Stomach smooth muscle (tissue), 2 donors: Measurements from ENCODE around the gene LGALS13.

Experiments
- H3K27ac ChIP-seq: one replicate; pipeline ENCODE4 v1.7.0; 2013; ENCODE audit warnings: mild to moderate bottlenecking, low read length, inconsistent platforms
- H3K27me3 ChIP-seq, 2 donors: one replicate each; pipeline ENCODE4 v1.7.0; 2013; ENCODE audit warnings: low read length in 2 of 2; ENCODE audit not compliant: insufficient read depth in 2 of 2, control insufficient read depth in 1 of 2
- H3K36me3 ChIP-seq, 2 donors: one replicate each; pipeline ENCODE4 v1.7.0; 2013; ENCODE audit warnings: low read length in 2 of 2; ENCODE audit not compliant: control insufficient read depth in 2 of 2, insufficient read depth in 2 of 2
- H3K4me1 ChIP-seq: one replicate; pipeline ENCODE4 v1.7.0; 2013; ENCODE audit warnings: low read length; ENCODE audit not compliant: control insufficient read depth, insufficient read depth
- H3K4me3 ChIP-seq, 2 donors: one replicate each; pipeline ENCODE4 v1.7.0; 2013; ENCODE audit warnings: low read length in 2 of 2
- H3K9ac ChIP-seq, 2 donors: one replicate each; pipeline ENCODE4 v1.7.0; 2013; ENCODE audit warnings: low read length in 2 of 2, mild to moderate bottlenecking in 1 of 2
- H3K9me3 ChIP-seq, 2 donors: one replicate each; pipeline ENCODE4 v1.7.0; 2013; ENCODE audit warnings: low read length in 2 of 2; ENCODE audit not compliant: control insufficient read depth in 2 of 2
- donor health status: healthy.
- donor health status: Pancreatic carcinoma.

The LGALS13 gene

GRCh38 chr19:39582891-39583625 is 19.3 kb upstream of the LGALS13 start:
- Histone ChIP-seq H3K9me3 (peaks cover 0 to 3% of the 10 kb centered on the region in 2 donors), H3K4me1 (no peaks in the 10 kb centered on the region), H3K9ac (no peak overlapping the region), H3K4me3 (no peak overlapping the region), H3K27ac (no peak overlapping the region), H3K27me3 (peaks cover 5 to 8% of the 10 kb centered on the region in 2 donors), H3K36me3 (no peaks in the 10 kb centered on the region)

DNA sequence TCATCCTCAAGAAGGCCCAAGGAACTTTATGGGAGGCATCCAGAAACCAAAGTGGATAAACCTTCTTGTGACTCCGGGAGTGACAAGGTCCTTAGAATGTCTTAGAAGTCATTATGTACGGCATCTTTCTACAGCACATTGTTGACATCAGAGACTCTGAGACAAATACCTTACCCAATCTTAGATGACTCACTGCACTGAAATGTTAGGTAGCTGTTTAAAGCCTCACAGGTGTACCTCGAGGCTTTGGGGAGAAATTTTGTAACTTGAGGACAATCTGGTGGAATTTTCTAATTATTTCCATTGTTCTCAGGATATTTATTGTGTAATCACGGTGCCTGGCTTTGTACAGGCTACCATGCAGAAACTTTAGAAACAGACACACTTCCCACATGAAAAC is 14.8 kb upstream of the LGALS13 start:
- no peaks in the 10 kb centered on the region for H3K9me3 ChIP-seq
- no peaks in the 10 kb centered on the region for H3K4me1 ChIP-seq
- peaks cover 3 to 7% of the 10 kb centered on the region in 2 donors for H3K27me3 ChIP-seq
- no peak overlapping the region for H3K27ac ChIP-seq
- H3K9ac ChIP-seq, result no peak overlapping the region
- no peak overlapping the region for H3K4me3 ChIP-seq
- no peaks in the 10 kb centered on the region for H3K36me3 ChIP-seq

DNA sequence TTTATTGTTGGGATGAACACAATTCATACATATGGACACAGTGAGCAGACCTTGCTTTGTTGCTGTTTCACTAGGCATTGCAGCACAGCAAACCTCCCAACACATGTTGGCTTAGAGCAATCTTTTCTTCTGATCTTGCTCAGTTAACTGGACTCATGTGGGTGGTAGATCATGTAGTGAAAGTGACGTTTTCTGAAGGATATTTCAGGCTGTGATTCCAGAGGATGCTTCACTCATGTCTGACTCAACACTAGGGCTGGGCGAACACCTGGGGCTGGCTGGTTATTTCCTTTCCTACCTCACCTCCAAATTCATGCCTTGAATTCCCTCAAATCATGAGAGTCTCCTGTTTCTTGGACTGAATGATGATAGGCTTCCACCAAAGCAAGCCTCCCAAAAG is 14.3 kb upstream of the LGALS13 start:
- H3K4me3 ChIP-seq, result no peak overlapping the region
- no peaks in the 10 kb centered on the region for H3K9me3 ChIP-seq
- no peak overlapping the region for H3K27ac ChIP-seq
- H3K4me1 ChIP-seq, result no peaks in the 10 kb centered on the region
- peaks cover 3 to 5% of the 10 kb centered on the region in 2 donors for H3K27me3 ChIP-seq
- H3K9ac ChIP-seq, result no peak overlapping the region
- H3K36me3 ChIP-seq, result no peaks in the 10 kb centered on the region

GRCh38 chr19:39590265-39590664 is 12.1 kb upstream of the LGALS13 start:
- no peak overlapping the region for H3K27ac ChIP-seq
- H3K4me3 ChIP-seq, result no peak overlapping the region
- no peaks in the 10 kb centered on the region for H3K4me1 ChIP-seq
- H3K36me3 ChIP-seq, result no peaks in the 10 kb centered on the region
- H3K27me3 ChIP-seq, result peaks cover 3% of the 10 kb centered on the region in 2 donors
- no peak overlapping the region for H3K9ac ChIP-seq
- peaks cover 0 to under 1% of the 10 kb centered on the region in 2 donors for H3K9me3 ChIP-seq

DNA sequence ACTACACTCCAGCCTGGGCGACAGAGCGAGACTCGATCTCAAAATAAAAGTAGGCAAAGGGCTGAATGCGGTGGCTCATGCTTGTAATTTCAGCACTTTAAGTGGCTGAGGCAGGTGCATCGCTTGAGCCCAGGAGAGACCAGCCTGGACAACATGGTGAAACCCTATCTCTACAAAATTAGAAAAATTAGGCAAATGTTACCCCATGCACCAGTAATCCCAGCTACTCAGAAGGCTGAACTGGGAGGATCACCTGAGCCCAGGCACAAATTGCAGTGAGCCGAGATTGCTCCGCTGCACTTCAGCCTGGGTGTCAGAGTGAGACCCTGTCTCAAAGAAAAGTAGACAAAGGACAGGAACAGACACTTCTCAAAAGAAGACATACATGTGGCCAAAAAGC is 9.9 kb upstream of the LGALS13 start:
- H3K4me1 ChIP-seq, result no peaks in the 10 kb centered on the region
- peaks cover 0 to 3% of the 10 kb centered on the region in 2 donors for H3K9me3 ChIP-seq
- peaks cover 3% of the 10 kb centered on the region in 2 donors for H3K27me3 ChIP-seq
- no peak overlapping the region for H3K9ac ChIP-seq
- no peaks in the 10 kb centered on the region for H3K36me3 ChIP-seq
- H3K4me3 ChIP-seq, result no peak overlapping the region
- no peak overlapping the region for H3K27ac ChIP-seq

- no peak overlapping the region for H3K4me3 ChIP-seq
- no peaks in the 10 kb centered on the region for H3K27me3 ChIP-seq
- no peak overlapping the region for H3K27ac ChIP-seq
- no peak overlapping the region for H3K9ac ChIP-seq
- H3K36me3 ChIP-seq, result no peaks in the 10 kb centered on the region
- H3K9me3 ChIP-seq, result peaks cover 0 to 6% of the 10 kb centered on the region in 2 donors
- H3K4me1 ChIP-seq, result no peaks in the 10 kb centered on the region
Measured at GRCh38 chr19:39595950-39596349, 6.4 kb upstream of the LGALS13 start.

GRCh38 chr19:39596911-39597310 is 5.4 kb upstream of the LGALS13 start:
- peaks cover 0 to 6% of the 10 kb centered on the region in 2 donors for H3K9me3 ChIP-seq
- H3K9ac ChIP-seq, result no peak overlapping the region
- H3K4me3 ChIP-seq, result no peak overlapping the region
- H3K27me3 ChIP-seq, result no peaks in the 10 kb centered on the region
- no peak overlapping the region for H3K27ac ChIP-seq
- no peaks in the 10 kb centered on the region for H3K36me3 ChIP-seq
- no peaks in the 10 kb centered on the region for H3K4me1 ChIP-seq

DNA sequence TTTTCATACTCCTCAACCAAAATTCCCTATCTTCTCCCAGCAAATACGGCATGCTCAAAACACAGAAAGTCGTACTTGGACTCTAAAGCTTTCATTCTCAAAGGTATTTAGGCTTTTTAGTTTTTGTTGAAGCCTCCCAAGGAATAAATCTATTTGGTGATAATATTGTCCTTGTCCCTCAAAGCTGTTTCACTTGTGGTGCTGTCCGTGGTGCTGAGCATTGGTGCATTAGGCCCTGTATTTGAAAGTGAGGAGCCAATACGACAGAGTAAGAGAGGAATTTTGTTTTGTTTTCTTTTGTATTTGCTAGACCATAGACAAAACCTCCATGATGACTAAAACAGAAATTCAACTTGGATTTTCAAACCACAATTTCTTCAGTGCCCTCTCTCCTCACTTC is 3.2 kb upstream of the LGALS13 start:
- Histone ChIP-seq H3K4me1 (no peaks in the 10 kb centered on the region), H3K9ac (no peak overlapping the region), H3K27me3 (peaks cover 0 to 3% of the 10 kb centered on the region in 2 donors), H3K36me3 (no peaks in the 10 kb centered on the region), H3K9me3 (peaks cover 0 to 6% of the 10 kb centered on the region in 2 donors), H3K27ac (no peak overlapping the region), H3K4me3 (no peak overlapping the region)

GRCh38 chr19:39603825-39604224 is 1.5 kb downstream of the LGALS13 start:
- Histone ChIP-seq H3K9ac (no peak overlapping the region), H3K36me3 (no peaks in the 10 kb centered on the region), H3K27me3 (peaks cover 0 to 5% of the 10 kb centered on the region in 2 donors), H3K4me1 (no peaks in the 10 kb centered on the region), H3K4me3 (no peak overlapping the region), H3K9me3 (peaks cover 0 to 1% of the 10 kb centered on the region in 2 donors), H3K27ac (no peak overlapping the region)

GRCh38 chr19:39607021-39607420 is 4.7 kb downstream of the LGALS13 start:
- H3K36me3 ChIP-seq, result no peaks in the 10 kb centered on the region
- H3K4me1 ChIP-seq, result no peaks in the 10 kb centered on the region
- no peaks in the 10 kb centered on the region for H3K9me3 ChIP-seq
- no peak overlapping the region for H3K9ac ChIP-seq
- H3K27me3 ChIP-seq, result peaks cover 0 to 5% of the 10 kb centered on the region in 2 donors
- no peak overlapping the region for H3K27ac ChIP-seq
- no peak overlapping the region for H3K4me3 ChIP-seq

DNA sequence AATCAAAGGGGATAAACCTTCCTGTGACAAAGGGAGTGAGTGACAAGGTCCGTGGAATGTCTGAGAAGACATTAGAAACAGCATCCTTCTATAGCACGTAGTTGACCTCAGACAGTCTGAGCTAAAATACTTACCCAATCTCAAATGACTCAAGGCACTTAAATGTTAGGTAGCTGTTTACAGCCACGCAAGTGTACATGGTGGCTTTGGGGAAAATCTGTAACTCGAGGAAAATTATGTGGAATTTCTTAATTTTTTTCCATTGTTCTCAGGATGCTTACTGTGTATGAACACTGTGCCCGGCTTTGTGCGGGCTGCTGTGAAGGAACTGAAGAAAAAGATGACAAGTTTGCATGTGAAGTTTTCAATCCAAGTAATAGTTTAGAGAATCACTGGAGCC is 5.2 kb downstream of the LGALS13 start:
- H3K27me3 ChIP-seq, result peaks cover 0 to 5% of the 10 kb centered on the region in 2 donors
- H3K27ac ChIP-seq, result no peak overlapping the region
- no peaks in the 10 kb centered on the region for H3K4me1 ChIP-seq
- no peak overlapping the region for H3K9ac ChIP-seq
- no peak overlapping the region for H3K4me3 ChIP-seq
- no peaks in the 10 kb centered on the region for H3K36me3 ChIP-seq
- no peaks in the 10 kb centered on the region for H3K9me3 ChIP-seq
